GM12878 (cell line): ENCODE measurements around the gene KIZ. TPM values are rescaled to one million over a fixed set of nuclear protein-coding genes. Genes with fewer than 3 reads are reported as not detected.
A peak's percentile ranks its signal among the peaks of the same experiment; 100 is the strongest.

ENCODE experiments used
- ATAC-seq: fragments of 200-7000 bp; cut with Tn5 transposase; 3 replicates; pipeline ENCODE4 v1.9.1; 2020; ENCODE audit warnings: mild to moderate bottlenecking, moderate library complexity
- BruUV-seq: library from RNA; stranded (reverse); fragments of 400-500 nt; replicated peaks from 2 replicates; lab custom pipeline; 2021; lab: Mats Ljungman, UMichigan
- CTCF ChIA-PET: fragments of 300-600 bp; sonication (Branson Sonifier 250); formaldehyde crosslinking; extraction: SDS; loops from one replicate; lab custom pipeline; 2021; ENCODE audit warnings: inconsistent platforms; lab: Yijun Ruan, JAX
- POLR2A ChIA-PET: fragments of 350-600 bp; formaldehyde crosslinking; extraction: SDS; loops from one replicate; lab custom pipeline; 2021; ENCODE audit warnings: inconsistent platforms; lab: Charles Lee
- RAD21 ChIA-PET: fragments of 300-600 bp; sonication (Branson Sonifier 250); formaldehyde crosslinking; loops from one replicate; lab custom pipeline; 2023; ENCODE audit warnings: antibody characterized with exemption; ENCODE audit not compliant: unreplicated experiment; lab: Charles Lee
- SMC1A ChIA-PET: fragments of 300-600 bp; sonication (Branson Sonifier 250); formaldehyde crosslinking; loops from one replicate; lab custom pipeline; 2023; ENCODE audit not compliant: unreplicated experiment, uncharacterized antibody; lab: Charles Lee
- DNase-seq: peaks from one replicate; pipeline ENCODE4 v3.0.0-alpha.2; 2011; ENCODE audit warnings: low read depth, low spot score
- FAIRE-seq: peaks from 3 replicates; lab custom pipeline; 2011; peaks lifted over from hg19 to GRCh38; lab: Jason Lieb, UNC
- H2AFZ ChIP-seq: 2 replicates; pipeline ENCODE4 v1.6.0; 2011; ENCODE audit warnings: low read depth, low read length, control low read depth; ENCODE audit not compliant: control insufficient read depth
- H3K27ac ChIP-seq: 2 replicates; pipeline ENCODE4 v1.5.1; 2011; ENCODE audit warnings: control low read depth; ENCODE audit not compliant: control insufficient read depth, insufficient read depth
- H3K27me3 ChIP-seq, 2 experiments: replicated peaks in 1 of 2; 2 replicates each; pipeline versions ENCODE4 v1.6.0 to v1.6.1; 2011; ENCODE audit warnings: low read length in 1 of 2; ENCODE audit not compliant: control insufficient read depth in 2 of 2, insufficient read depth in 2 of 2
- H3K36me3 ChIP-seq, 2 experiments: 2 replicates each; pipeline ENCODE4 v1.5.1; 2011; ENCODE audit warnings: low read length in 1 of 2; ENCODE audit not compliant: control insufficient read depth in 2 of 2, insufficient read depth in 2 of 2
- H3K4me1 ChIP-seq: 2 replicates; pipeline ENCODE4 v1.6.1; 2011; ENCODE audit warnings: mild to moderate bottlenecking, low read length, moderate library complexity, mixed read lengths; ENCODE audit not compliant: control insufficient read depth, insufficient read depth
- H3K4me2 ChIP-seq: 2 replicates; pipeline ENCODE4 v1.6.0; 2011; ENCODE audit warnings: control low read depth; ENCODE audit not compliant: control insufficient read depth, insufficient read depth
- H3K4me3 ChIP-seq: fragments of 200-600 bp; sonication (generic); 2 replicates; pipeline ENCODE4 v1.5.1; 2016
- H3K79me2 ChIP-seq: 2 replicates; pipeline ENCODE4 v1.6.0; 2011; ENCODE audit warnings: low read length; ENCODE audit not compliant: control insufficient read depth, insufficient read depth
- H3K9ac ChIP-seq: 2 replicates; pipeline ENCODE4 v1.8.0; 2011; ENCODE audit warnings: low read length, control low read depth, mixed read lengths; ENCODE audit not compliant: control insufficient read depth, insufficient read depth
- H3K9me3 ChIP-seq: replicated peaks from 3 replicates; pipeline ENCODE4 v1.5.1; 2011; ENCODE audit warnings: mild to moderate bottlenecking, low read length; ENCODE audit not compliant: control insufficient read depth, insufficient read depth
- H4K20me1 ChIP-seq: 2 replicates; pipeline ENCODE4 v1.6.0; 2011; ENCODE audit not compliant: control insufficient read depth, insufficient read depth
- ASH2L ChIP-seq: fragments of 300-600, 200-600 bp; sonication (generic); IDR thresholded peaks from 2 replicates; pipeline ENCODE4 v1.6.1; 2017; ENCODE audit warnings: low read depth, mild to moderate bottlenecking, borderline replicate concordance
- CEBPB ChIP-seq, 2 experiments: fragments of 150-350 bp in 1 of 2; IDR thresholded peaks; 2 replicates each; pipeline ENCODE4 v1.6.1; 2012 to 2014; ENCODE audit warnings: low read depth in 2 of 2, low read length in 2 of 2, borderline replicate concordance in 1 of 2, inconsistent platforms in 1 of 2
- ETV6 ChIP-seq, 2 experiments: fragments of 450-650 bp in 1 of 2; IDR thresholded peaks in 1 of 2; conservative IDR thresholded peaks in 1 of 2; 2 replicates each; pipeline ENCODE4 v1.6.1; 2014; ENCODE audit warnings: antibody characterized with exemption in 1 of 2, borderline replicate concordance in 1 of 2, low read depth in 1 of 2, mild to moderate bottlenecking in 1 of 2, moderate library complexity in 1 of 2
- HDAC2 ChIP-seq: fragments of 200-600 bp; sonication (generic); IDR thresholded peaks from 2 replicates; pipeline ENCODE4 v1.6.1; 2017
- MEF2B ChIP-seq: fragments of 450-650 bp; IDR thresholded peaks from 2 replicates; pipeline ENCODE4 v1.6.1; 2018; ENCODE audit warnings: mild to moderate bottlenecking, moderate library complexity; ENCODE audit not compliant: partially characterized antibody, poor library complexity, severe bottlenecking
- NFIC ChIP-seq: IDR thresholded peaks from 2 replicates; pipeline ENCODE4 v1.6.1; 2012; ENCODE audit warnings: low read depth, mild to moderate bottlenecking, inconsistent platforms, low read length, moderate library complexity
- PAX8 ChIP-seq: fragments of 450-650 bp; IDR thresholded peaks from 2 replicates; pipeline ENCODE4 v1.6.1; 2017; ENCODE audit warnings: mild to moderate bottlenecking, moderate library complexity
- RAD51 ChIP-seq: fragments of 450-650 bp; IDR thresholded peaks from 2 replicates; pipeline ENCODE4 v1.6.1; 2016; ENCODE audit warnings: moderate library complexity, mild to moderate bottlenecking, inconsistent platforms
- RELA ChIP-seq: fragments of 450-650 bp; IDR thresholded peaks from 2 replicates; pipeline ENCODE4 v1.8.0; 2014; ENCODE audit warnings: borderline replicate concordance; ENCODE audit not compliant: partially characterized antibody
- SMAD1 ChIP-seq: fragments of 450-650 bp; IDR thresholded peaks from 2 replicates; pipeline ENCODE4 v1.6.1; 2018; ENCODE audit warnings: mild to moderate bottlenecking, low read depth; ENCODE audit not compliant: partially characterized antibody
- SUZ12 ChIP-seq: fragments of 200-600 bp; sonication (generic); IDR thresholded peaks from one replicate; pipeline ENCODE4 v1.6.1; 2018; ENCODE audit warnings: antibody characterized with exemption, mild to moderate bottlenecking; ENCODE audit not compliant: unreplicated experiment
- TCF3 ChIP-seq: IDR thresholded peaks from 2 replicates; pipeline ENCODE4 v1.6.1; 2012; ENCODE audit warnings: low read depth, mild to moderate bottlenecking, low read length, borderline replicate concordance; ENCODE audit not compliant: insufficient read depth
- USF2 ChIP-seq: IDR thresholded peaks from 2 replicates; pipeline ENCODE4 v1.6.1; 2011; ENCODE audit warnings: low read depth, low read length, improper control_type of control experiment, borderline replicate concordance
- WGBS: methylation state at CpG from one replicate; pipeline ENCODE4 v1.1.6; 2016; ENCODE audit warnings: low lambda C conversion rate; ENCODE audit not compliant: insufficient replicate concordance, insufficient coverage; ENCODE audit errors: missing lambda C conversion rate; 5-methylcytosine and 5-hydroxymethylcytosine counted together
- in situ Hi-C: fragments of 300-500 bp; cut with MboI; formaldehyde crosslinking; loops from 9 replicates; pipeline ENCODE4 v1.14.3; 2018; ENCODE audit warnings: mixed read lengths
- intact Hi-C: fragments of 100-400 bp; cut with micrococcal nuclease; formaldehyde crosslinking; loops from one replicate; pipeline ENCODE4 v1.14.2; 2022; ENCODE audit not compliant: unreplicated experiment
- polyA plus RNA-seq, 11 experiments: library from polyadenylated mRNA; depleted of rRNA in 4 of 11; unstranded in 6 of 11; stranded (reverse) in 5 of 11; fragments of >200 nt; fragmentation: Nextera tagmentation in 4 of 11; fragmentation: Illumina TruSeq in 1 of 11; extraction: Ambion mirVana in 4 of 11; extraction: Trizol in 1 of 11; gene quantifications; 1 replicate in 1 of 11; 2 replicates in 10 of 11; pipeline versions ENCODE4 v1.2.1 to v1.2.3, GENCODE V29; 2011 to 2016; ENCODE audit warnings: inconsistent platforms in 2 of 11, missing spikeins in 2 of 11, low read depth in 1 of 11
- total RNA-seq, 4 experiments: library from RNA; depleted of rRNA in 3 of 4; stranded (reverse); fragments of >200 nt in 3 of 4; fragmentation: Illumina TruSeq in 1 of 4; extraction: Trizol in 1 of 4; gene quantifications; 2 replicates each; pipeline versions ENCODE4 v1.2.1 to v1.2.3, GENCODE V29; 2013 to 2021
- TF ChIP-seq, protein P1 (sequence below): fragments of 450-650 bp; IDR thresholded peaks from 2 replicates; pipeline ENCODE4 v1.6.1; 2017; ENCODE audit warnings: mild to moderate bottlenecking, moderate library complexity

The KIZ gene
- total and polyA plus RNA-seq, 10 of the 15 experiments (the other 5 are each of a cell fraction or from before 2014, with no cell fraction given), result 2.7 to 11.0 (median 7.3) TPM

- 75% methylated on average over 4 of the region's 4 CpGs for WGBS
- POLR2A ChIA-PET, result no interaction called here
- DNase-seq (no peak), ATAC-seq (no peak), FAIRE-seq (peak; percentile 18)
- CTCF ChIA-PET, result no interaction called here
- RAD21 ChIA-PET, result no interaction called here
- Histone ChIP-seq H3K4me3 (no peak overlapping the region), H3K4me2 (no peak overlapping the region), H4K20me1 (no peaks in the 10 kb centered on the region), H3K4me1 (peaks cover 2% of the 10 kb centered on the region; the same call in 1 of the 2 replicates), H3K9me3 (no peaks in the 10 kb centered on the region), H3K27me3 (no peaks in the 10 kb centered on the region), H3K79me2 (no peaks in the 10 kb centered on the region), H2AFZ (no peak overlapping the region), H3K36me3 (no peaks in the 10 kb centered on the region), H3K9ac (no peak overlapping the region), H3K27ac (no peak overlapping the region)
- in situ Hi-C loops, result no loop called here
- no TSS peak for BruUV-seq
- TF ChIP-seq RAD51 (no peak), MEF2B (no peak), NFIC (no peak), RELA (no peak), ASH2L (no peak), USF2 (no peak), TCF3 (no peak), SMAD1 (no peak), SUZ12 (no peak), CEBPB (IDR thresholded peaks at IDR 0.05; ENCODE audit: borderline replicate concordance in 1 of 2, low read depth in 2 of 2, low read length in 2 of 2) (no peak), PAX8 (no peak), HDAC2 (no peak), ETV6 (conservative IDR thresholded peaks at IDR 0.05 in 1 of 2, IDR thresholded peaks at IDR 0.05 in 1 of 2; ENCODE audit: borderline replicate concordance in 1 of 2, low read depth in 1 of 2) (no peak)
- TF ChIP-seq, protein P1, sequence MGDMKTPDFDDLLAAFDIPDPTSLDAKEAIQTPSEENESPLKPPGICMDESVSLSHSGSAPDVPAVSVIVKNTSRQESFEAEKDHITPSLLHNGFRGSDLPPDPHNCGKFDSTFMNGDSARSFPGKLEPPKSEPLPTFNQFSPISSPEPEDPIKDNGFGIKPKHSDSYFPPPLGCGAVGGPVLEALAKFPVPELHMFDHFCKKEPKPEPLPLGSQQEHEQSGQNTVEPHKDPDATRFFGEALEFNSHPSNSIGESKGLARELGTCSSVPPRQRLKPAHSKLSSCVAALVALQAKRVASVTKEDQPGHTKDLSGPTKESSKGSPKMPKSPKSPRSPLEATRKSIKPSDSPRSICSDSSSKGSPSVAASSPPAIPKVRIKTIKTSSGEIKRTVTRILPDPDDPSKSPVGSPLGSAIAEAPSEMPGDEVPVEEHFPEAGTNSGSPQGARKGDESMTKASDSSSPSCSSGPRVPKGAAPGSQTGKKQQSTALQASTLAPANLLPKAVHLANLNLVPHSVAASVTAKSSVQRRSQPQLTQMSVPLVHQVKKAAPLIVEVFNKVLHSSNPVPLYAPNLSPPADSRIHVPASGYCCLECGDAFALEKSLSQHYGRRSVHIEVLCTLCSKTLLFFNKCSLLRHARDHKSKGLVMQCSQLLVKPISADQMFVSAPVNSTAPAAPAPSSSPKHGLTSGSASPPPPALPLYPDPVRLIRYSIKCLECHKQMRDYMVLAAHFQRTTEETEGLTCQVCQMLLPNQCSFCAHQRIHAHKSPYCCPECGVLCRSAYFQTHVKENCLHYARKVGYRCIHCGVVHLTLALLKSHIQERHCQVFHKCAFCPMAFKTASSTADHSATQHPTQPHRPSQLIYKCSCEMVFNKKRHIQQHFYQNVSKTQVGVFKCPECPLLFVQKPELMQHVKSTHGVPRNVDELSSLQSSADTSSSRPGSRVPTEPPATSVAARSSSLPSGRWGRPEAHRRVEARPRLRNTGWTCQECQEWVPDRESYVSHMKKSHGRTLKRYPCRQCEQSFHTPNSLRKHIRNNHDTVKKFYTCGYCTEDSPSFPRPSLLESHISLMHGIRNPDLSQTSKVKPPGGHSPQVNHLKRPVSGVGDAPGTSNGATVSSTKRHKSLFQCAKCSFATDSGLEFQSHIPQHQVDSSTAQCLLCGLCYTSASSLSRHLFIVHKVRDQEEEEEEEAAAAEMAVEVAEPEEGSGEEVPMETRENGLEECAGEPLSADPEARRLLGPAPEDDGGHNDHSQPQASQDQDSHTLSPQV, result no peak
- SMC1A ChIA-PET, result no interaction called here
- intact Hi-C loops, result no loop called here
Observed at GRCh38 chr20:21157006-21157405, 31.1 kb downstream of the KIZ start.
